NK-92 (cell line): ENCODE measurements around the gene NEK2.
"Not testable (repeated sequence)": the region's sequence is repeated elsewhere in the genome, so short reads cannot be mapped to it uniquely, and the experiment has no call there.

Source experiments
- DNase-seq: peaks from one replicate; lab custom pipeline; 2025; ENCODE audit not compliant: unreplicated experiment; lab: John Stamatoyannopoulos, UW

The NEK2 gene

GRCh38 chr1:211634461-211634860 lies 41.0 kb downstream of the NEK2 start:
- DNase-seq: no peak

- DNase-seq: no peak
These were observed 41.9 kb downstream of the NEK2 start for GRCh38 chr1:211633524-211633846.

- no peak for DNase-seq
These were observed 42.5 kb downstream of the NEK2 start for GRCh38 chr1:211632808-211633523.

GRCh38 chr1:211632117-211632807 lies 43.2 kb downstream of the NEK2 start:
- DNase-seq: no peak

- DNase-seq: no peak
These were observed 44.3 kb downstream of the NEK2 start for GRCh38 chr1:211631168-211631567.

GRCh38 chr1:211630236-211631081 lies 45.0 kb downstream of the NEK2 start:
- no peak for DNase-seq

- no peak for DNase-seq
These were observed 47.0 kb downstream of the NEK2 start for GRCh38 chr1:211628417-211628816.

- no peak for DNase-seq
These were observed 48.2 kb downstream of the NEK2 start for GRCh38 chr1:211627259-211627658.

GRCh38 chr1:211625866-211626265 lies 49.6 kb downstream of the NEK2 start:
- DNase-seq: not testable (repeated sequence)

- no peak for DNase-seq
These were observed 50.4 kb downstream of the NEK2 start for GRCh38 chr1:211625040-211625439.

- no peak for DNase-seq
These were observed 51.9 kb downstream of the NEK2 start for GRCh38 chr1:211623515-211623914.

GRCh38 chr1:211621447-211622198 lies 53.8 kb downstream of the NEK2 start:
- DNase-seq: no peak

GRCh38 chr1:211620097-211620496 lies 55.3 kb downstream of the NEK2 start:
- DNase-seq: no peak

GRCh38 chr1:211619033-211619996 lies 56.1 kb downstream of the NEK2 start:
- DNase-seq: no peak

- no peak for DNase-seq
These were observed 58.5 kb downstream of the NEK2 start for GRCh38 chr1:211616965-211617297.

GRCh38 chr1:211616231-211616964 lies 59.0 kb downstream of the NEK2 start:
- DNase-seq: no peak

- no peak for DNase-seq
These were observed 60.8 kb downstream of the NEK2 start for GRCh38 chr1:211614615-211615014.

GRCh38 chr1:211613951-211614350 lies 61.5 kb downstream of the NEK2 start:
- no peak for DNase-seq

- DNase-seq: no peak
These were observed 62.1 kb downstream of the NEK2 start for GRCh38 chr1:211613108-211613947.
